Suppressor macrophage treated with lipopolysaccharide for 4 hours (primary cell): ENCODE results near the gene LRRFIP1.
A peak's percentile ranks its signal among the peaks of the same experiment; 100 is the strongest.
"Not testable (repeated sequence)": the region's sequence is repeated elsewhere in the genome, so short reads cannot be mapped to it uniquely, and the experiment has no call there.

Experiments
- DNase-seq: peaks from one replicate; pipeline ENCODE4 v3.0.0-alpha.2; 2020

The LRRFIP1 gene

GRCh38 chr2:237754182-237754581 is 126.8 kb downstream of the LRRFIP1 start:
- DNase-seq, result no peak

GRCh38 chr2:237754626-237755248 is 127.3 kb downstream of the LRRFIP1 start:
- no peak for DNase-seq

GRCh38 chr2:237757616-237758015 is 130.2 kb downstream of the LRRFIP1 start:
- no peak for DNase-seq

GRCh38 chr2:237758185-237758584 is 130.8 kb downstream of the LRRFIP1 start:
- DNase-seq, result no peak

- no peak for DNase-seq
These were observed 131.8 kb downstream of the LRRFIP1 start for GRCh38 chr2:237759176-237759575.

GRCh38 chr2:237760506-237761502 is 133.4 kb downstream of the LRRFIP1 start:
- no peak for DNase-seq

GRCh38 chr2:237762291-237763182 is 135.2 kb downstream of the LRRFIP1 start:
- not testable (repeated sequence) for DNase-seq

GRCh38 chr2:237763812-237764211 is 136.4 kb downstream of the LRRFIP1 start:
- no peak for DNase-seq

GRCh38 chr2:237765122-237765521 is 137.7 kb downstream of the LRRFIP1 start:
- DNase-seq, result not testable (repeated sequence)

- no peak for DNase-seq
These were observed 138.5 kb downstream of the LRRFIP1 start for GRCh38 chr2:237765875-237766274.

- no peak for DNase-seq
These were observed 139.0 kb downstream of the LRRFIP1 start for GRCh38 chr2:237766340-237766739.

- DNase-seq, result no peak
These were observed 145.1 kb downstream of the LRRFIP1 start for GRCh38 chr2:237772513-237772912.

- no peak for DNase-seq
These were observed 146.4 kb downstream of the LRRFIP1 start for GRCh38 chr2:237773826-237774225.

- peak; percentile 66 for DNase-seq
These were observed 147.6 kb downstream of the LRRFIP1 start for GRCh38 chr2:237774811-237775553.

- no peak for DNase-seq
These were observed 152.1 kb downstream of the LRRFIP1 start for GRCh38 chr2:237779521-237779920.

- no peak for DNase-seq
These were observed 154.8 kb downstream of the LRRFIP1 start for GRCh38 chr2:237782181-237782580.

GRCh38 chr2:237783678-237784077 is 156.3 kb downstream of the LRRFIP1 start:
- DNase-seq, result not testable (repeated sequence)

GRCh38 chr2:237786936-237787335 is 159.5 kb downstream of the LRRFIP1 start:
- no peak for DNase-seq

GRCh38 chr2:237790353-237790752 is 163.0 kb downstream of the LRRFIP1 start:
- peak; percentile 24 for DNase-seq

GRCh38 chr2:237791977-237792727 is 164.8 kb downstream of the LRRFIP1 start:
- DNase-seq, result peak; percentile 7

- DNase-seq, result no peak
These were observed 169.9 kb downstream of the LRRFIP1 start for GRCh38 chr2:237797253-237797652.
